Nephron progenitor cell (in vitro differentiated cells): ENCODE results near the gene DCDC1.

Experiments
- DNase-seq: peaks from one replicate; pipeline ENCODE4 v3.0.0; 2021
- H3K27ac Mint-ChIP-seq: 2 replicates; pipeline ENCODE4 v1.8.0; 2021; ENCODE audit warnings: mild to moderate bottlenecking, moderate library complexity, mixed read lengths
- H3K27me3 Mint-ChIP-seq: 2 replicates; pipeline ENCODE4 v1.8.0; 2021; ENCODE audit warnings: mild to moderate bottlenecking, low read depth, mixed read lengths; ENCODE audit not compliant: poor library complexity
- H3K36me3 Mint-ChIP-seq: 2 replicates; pipeline ENCODE4 v1.8.0; 2021; ENCODE audit warnings: low read depth, mixed read lengths
- H3K4me1 Mint-ChIP-seq: 2 replicates; pipeline ENCODE4 v1.8.0; 2021; ENCODE audit warnings: mixed read lengths
- H3K4me3 Mint-ChIP-seq: 2 replicates; pipeline ENCODE4 v1.8.0; 2021; ENCODE audit warnings: mild to moderate bottlenecking, moderate library complexity, mixed read lengths
- H3K9me3 Mint-ChIP-seq: 2 replicates; pipeline ENCODE4 v1.8.0; 2021; ENCODE audit warnings: mild to moderate bottlenecking, moderate library complexity, mixed read lengths
- CTCF ChIP-seq: fragments of 200-600 bp; sonication (generic); IDR thresholded peaks from 2 replicates; pipeline ENCODE4 v1.5.0; 2021; ENCODE audit warnings: antibody characterized with exemption

DCDC1 gene

GRCh38 chr11:30917266-30917665 is 452.3 kb downstream of the DCDC1 start:
- H3K4me1 Mint-ChIP-seq: peaks cover 13% of the 10 kb centered on the region
- no peaks in the 10 kb centered on the region for H3K36me3 Mint-ChIP-seq
- H3K4me3 Mint-ChIP-seq: no peak overlapping the region
- H3K9me3 Mint-ChIP-seq: no peaks in the 10 kb centered on the region
- H3K27me3 Mint-ChIP-seq: peaks cover 18% of the 10 kb centered on the region
- no peak for DNase-seq
- H3K27ac Mint-ChIP-seq: no peak overlapping the region
- TF ChIP-seq CTCF: no peak

- no peak overlapping the region for H3K27ac Mint-ChIP-seq
- DNase-seq: no peak
- no peak overlapping the region for H3K4me3 Mint-ChIP-seq
- peaks cover 9% of the 10 kb centered on the region for H3K4me1 Mint-ChIP-seq
- no peaks in the 10 kb centered on the region for H3K36me3 Mint-ChIP-seq
- no peak for TF ChIP-seq CTCF
- no peaks in the 10 kb centered on the region for H3K9me3 Mint-ChIP-seq
- peaks cover 18% of the 10 kb centered on the region for H3K27me3 Mint-ChIP-seq
These were observed 452.8 kb downstream of the DCDC1 start for GRCh38 chr11:30916764-30917163.

GRCh38 chr11:30914143-30914762 is 455.3 kb downstream of the DCDC1 start:
- Mint-ChIP-seq H3K27ac (no peak overlapping the region), H3K9me3 (no peaks in the 10 kb centered on the region), H3K27me3 (peaks cover 15% of the 10 kb centered on the region), H3K4me3 (no peak overlapping the region), H3K36me3 (no peaks in the 10 kb centered on the region), H3K4me1 (peaks cover 5% of the 10 kb centered on the region)
- peak; percentile 74 for DNase-seq
- TF ChIP-seq CTCF: peak; percentile 79

GRCh38 chr11:30911247-30911646 is 458.3 kb downstream of the DCDC1 start:
- no peak overlapping the region for H3K27ac Mint-ChIP-seq
- no peak overlapping the region for H3K4me3 Mint-ChIP-seq
- no peaks in the 10 kb centered on the region for H3K9me3 Mint-ChIP-seq
- H3K27me3 Mint-ChIP-seq: peaks cover 12% of the 10 kb centered on the region
- DNase-seq: no peak
- TF ChIP-seq CTCF: no peak
- peaks cover 5% of the 10 kb centered on the region for H3K4me1 Mint-ChIP-seq
- H3K36me3 Mint-ChIP-seq: no peaks in the 10 kb centered on the region

GRCh38 chr11:30908857-30909256 is 460.7 kb downstream of the DCDC1 start:
- Mint-ChIP-seq H3K27ac (no peak overlapping the region), H3K36me3 (no peaks in the 10 kb centered on the region), H3K4me3 (no peak overlapping the region), H3K4me1 (no peaks in the 10 kb centered on the region), H3K9me3 (no peaks in the 10 kb centered on the region), H3K27me3 (peaks cover 4% of the 10 kb centered on the region)
- no peak for DNase-seq
- TF ChIP-seq CTCF: no peak

GRCh38 chr11:30908272-30908671 is 461.3 kb downstream of the DCDC1 start:
- Mint-ChIP-seq H3K4me3 (no peak overlapping the region), H3K27me3 (peaks cover under 1% of the 10 kb centered on the region), H3K36me3 (no peaks in the 10 kb centered on the region), H3K4me1 (no peaks in the 10 kb centered on the region), H3K27ac (no peak overlapping the region), H3K9me3 (no peaks in the 10 kb centered on the region)
- no peak for DNase-seq
- TF ChIP-seq CTCF: no peak
